AG04450 (cell line): ENCODE results near the gene C10orf62. TPM values are rescaled to one million over a fixed set of nuclear protein-coding genes. Genes with fewer than 3 reads are reported as not detected.

Source experiments
- CTCF ChIA-PET: fragments of 300-600, 350-600 bp; formaldehyde crosslinking; extraction: SDS; loops from one replicate; lab custom pipeline; 2022; ENCODE audit warnings: antibody characterized with exemption, inconsistent platforms; lab: Charles Lee
- POLR2A ChIA-PET: fragments of 350-600 bp; formaldehyde crosslinking; extraction: SDS; loops from one replicate; lab custom pipeline; 2021; ENCODE audit warnings: antibody characterized with exemption, inconsistent platforms; lab: Yijun Ruan, JAX
- DNase-seq: peaks from one replicate; pipeline ENCODE4 v3.0.0-alpha.2; 2011; ENCODE audit warnings: low read depth, low spot score
- H3K27ac ChIP-seq: one replicate; pipeline ENCODE4 v1.5.1; 2012; ENCODE audit warnings: low read depth, low read length, control low read depth
- H3K27me3 ChIP-seq: one replicate; pipeline ENCODE4 v1.6.0; 2012; ENCODE audit warnings: low read length; ENCODE audit not compliant: control insufficient read depth, insufficient read depth
- H3K4me3 ChIP-seq: 2 replicates; pipeline ENCODE4 v1.5.1; 2011; ENCODE audit warnings: mild to moderate bottlenecking, low read depth, low read length, control low read depth
- H3K9me3 ChIP-seq: 2 replicates; pipeline ENCODE4 v1.5.1; 2012; ENCODE audit warnings: low read length; ENCODE audit not compliant: control insufficient read depth, insufficient read depth
- polyA plus RNA-seq: library from polyadenylated mRNA; depleted of rRNA; stranded (reverse); fragments of >200 nt; gene quantifications from 2 replicates; pipeline ENCODE4 v1.2.3, GENCODE V29; 2011
- TF ChIP-seq, protein P1 (sequence below): IDR thresholded peaks from 2 replicates; pipeline ENCODE4 v1.5.1; 2011; ENCODE audit warnings: low read depth, low read length, control low read depth, inconsistent platforms

The C10orf62 gene
- polyA plus RNA-seq, 1 experiment = not detected

DNA sequence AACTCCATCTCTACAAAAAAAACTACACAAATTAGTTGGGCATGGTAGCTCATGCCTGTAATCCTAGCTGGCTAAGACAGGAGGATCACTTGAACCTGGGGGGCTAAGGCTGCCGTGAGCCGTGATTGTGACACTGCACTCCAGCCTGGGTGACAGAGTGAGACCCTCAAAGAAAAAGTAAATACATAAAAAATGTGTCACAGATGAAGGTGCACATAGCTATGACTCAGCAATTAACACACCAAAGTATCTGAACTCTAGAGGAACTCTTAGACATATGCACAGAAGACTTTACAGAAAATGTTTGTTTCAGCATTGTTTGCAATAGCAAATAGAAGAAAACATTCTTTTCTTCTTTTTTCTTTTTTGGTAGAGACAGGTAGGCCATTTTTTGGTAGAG, 8.3 kb downstream of the C10orf62 start:
- TF ChIP-seq, protein P1, sequence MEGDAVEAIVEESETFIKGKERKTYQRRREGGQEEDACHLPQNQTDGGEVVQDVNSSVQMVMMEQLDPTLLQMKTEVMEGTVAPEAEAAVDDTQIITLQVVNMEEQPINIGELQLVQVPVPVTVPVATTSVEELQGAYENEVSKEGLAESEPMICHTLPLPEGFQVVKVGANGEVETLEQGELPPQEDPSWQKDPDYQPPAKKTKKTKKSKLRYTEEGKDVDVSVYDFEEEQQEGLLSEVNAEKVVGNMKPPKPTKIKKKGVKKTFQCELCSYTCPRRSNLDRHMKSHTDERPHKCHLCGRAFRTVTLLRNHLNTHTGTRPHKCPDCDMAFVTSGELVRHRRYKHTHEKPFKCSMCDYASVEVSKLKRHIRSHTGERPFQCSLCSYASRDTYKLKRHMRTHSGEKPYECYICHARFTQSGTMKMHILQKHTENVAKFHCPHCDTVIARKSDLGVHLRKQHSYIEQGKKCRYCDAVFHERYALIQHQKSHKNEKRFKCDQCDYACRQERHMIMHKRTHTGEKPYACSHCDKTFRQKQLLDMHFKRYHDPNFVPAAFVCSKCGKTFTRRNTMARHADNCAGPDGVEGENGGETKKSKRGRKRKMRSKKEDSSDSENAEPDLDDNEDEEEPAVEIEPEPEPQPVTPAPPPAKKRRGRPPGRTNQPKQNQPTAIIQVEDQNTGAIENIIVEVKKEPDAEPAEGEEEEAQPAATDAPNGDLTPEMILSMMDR = no peak
- no peak overlapping the region for H3K27ac ChIP-seq
- no peaks in the 10 kb centered on the region; the same call in 1 of the 2 replicates for H3K9me3 ChIP-seq
- CTCF ChIA-PET = interaction anchor here (1.0 kb wide), 1 partner anchor 25 kb away, joined by 4 read pairs; the partner anchor contains the start of gene ANKRD2
- no peaks in the 10 kb centered on the region for H3K27me3 ChIP-seq
- POLR2A ChIA-PET = no interaction called here
- DNase-seq = no peak
- no peak overlapping the region for H3K4me3 ChIP-seq

DNA sequence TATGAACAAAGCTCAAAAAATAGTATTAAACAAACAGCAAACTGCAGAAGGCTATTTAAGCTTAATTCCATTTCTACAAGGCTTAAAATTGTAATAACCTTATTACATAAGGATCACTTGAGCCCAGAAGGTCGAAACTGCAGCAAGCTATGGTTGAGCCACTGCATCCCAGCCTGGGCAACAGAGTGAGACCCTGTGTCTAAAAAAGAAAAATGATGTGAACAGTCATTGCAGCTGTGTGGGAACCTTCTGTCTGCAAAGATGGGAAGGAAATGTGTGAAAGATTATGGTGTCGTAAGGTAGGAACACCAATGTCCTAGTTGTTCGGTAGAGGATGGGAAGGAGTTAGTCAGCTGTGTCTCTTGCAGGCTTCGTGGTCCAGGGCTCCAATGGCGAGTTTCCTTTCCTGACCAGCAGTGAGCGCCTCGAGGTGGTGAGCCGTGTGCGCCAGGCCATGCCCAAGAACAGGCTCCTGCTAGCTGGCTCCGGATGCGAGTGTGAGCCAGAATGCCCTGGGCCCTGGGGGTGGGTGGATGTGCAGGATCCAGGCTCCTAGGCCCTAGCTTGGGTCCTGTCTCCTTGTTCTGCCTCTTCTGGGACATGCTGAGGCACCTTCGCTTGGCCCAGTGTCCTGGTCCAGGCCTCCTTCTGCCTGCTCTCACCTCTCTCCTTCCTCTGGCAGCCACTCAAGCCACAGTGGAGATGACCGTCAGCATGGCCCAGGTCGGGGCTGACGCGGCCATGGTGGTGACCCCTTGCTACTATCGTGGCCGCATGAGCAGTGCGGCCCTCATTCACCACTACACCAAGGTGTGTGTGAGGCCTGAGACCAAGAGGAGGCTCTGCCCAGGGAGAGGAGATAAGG, 9.1 kb downstream of the C10orf62 start:
- ChIA-PET POLR2A (no interaction called here), CTCF (interaction anchor here (1.0 to 1.6 kb wide), 2 partner anchors 13 to 26 kb away, joined by 4 to 5 read pairs; partner anchors contain the start of gene ANKRD2)
- H3K27ac ChIP-seq = no peak overlapping the region
- H3K9me3 ChIP-seq = no peaks in the 10 kb centered on the region; the same call in 1 of the 2 replicates
- TF ChIP-seq, protein P1 = no peak
- DNase-seq = no peak
- H3K4me3 ChIP-seq = no peak overlapping the region
- H3K27me3 ChIP-seq = no peaks in the 10 kb centered on the region

DNA sequence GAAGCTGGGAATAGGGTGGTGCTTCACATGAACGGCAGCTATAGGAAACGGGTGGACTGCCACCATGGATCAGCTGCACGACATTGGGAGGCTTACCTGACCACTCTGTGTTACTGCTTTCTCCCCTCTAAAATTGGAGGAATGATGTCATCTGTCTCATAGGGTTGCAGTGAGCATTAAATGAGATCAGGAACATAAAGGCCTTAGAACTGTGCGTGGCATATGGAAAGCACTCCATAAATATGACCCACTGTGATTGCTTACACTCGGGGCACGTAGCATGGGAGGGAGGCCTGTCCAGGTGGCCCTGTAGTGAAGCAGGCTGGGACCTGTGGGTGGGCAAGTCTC, 9.7 kb downstream of the C10orf62 start:
- H3K27me3 ChIP-seq = no peaks in the 10 kb centered on the region
- H3K4me3 ChIP-seq = no peak overlapping the region
- no peak for DNase-seq
- ChIA-PET POLR2A (no interaction called here), CTCF (interaction anchor here (0.5 to 1.6 kb wide), 2 partner anchors 13 to 196 kb away, joined by 3 to 5 read pairs; no protein-coding TSS in a partner anchor)
- TF ChIP-seq, protein P1 = no peak
- H3K27ac ChIP-seq = no peak overlapping the region
- H3K9me3 ChIP-seq = no peaks in the 10 kb centered on the region; the same call in 1 of the 2 replicates

DNA sequence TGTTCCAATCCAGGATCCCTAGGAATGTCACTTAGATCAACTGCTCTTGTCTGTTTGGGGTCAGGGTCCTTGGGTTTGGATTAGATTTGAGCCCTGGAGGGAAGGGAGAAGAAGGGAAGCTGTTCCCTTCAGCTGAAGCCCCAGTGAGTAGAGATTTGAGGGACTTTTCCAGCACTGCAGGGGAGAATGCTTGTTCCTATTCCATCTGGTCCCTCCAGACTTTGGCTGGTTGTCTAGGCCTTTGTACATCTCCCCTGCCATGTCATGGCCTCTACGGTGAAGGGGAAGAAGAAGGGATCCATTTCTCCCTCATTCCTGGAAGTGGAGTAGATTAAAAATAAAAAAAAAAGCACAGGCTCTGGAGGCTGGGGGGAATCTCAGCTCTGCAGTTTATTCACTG, 11.1 kb downstream of the C10orf62 start:
- CTCF ChIA-PET = no interaction called here
- TF ChIP-seq, protein P1 = no peak
- no peaks in the 10 kb centered on the region; the same call in 1 of the 2 replicates for H3K9me3 ChIP-seq
- no peak overlapping the region for H3K4me3 ChIP-seq
- H3K27ac ChIP-seq = no peak overlapping the region
- POLR2A ChIA-PET = no interaction called here
- H3K27me3 ChIP-seq = no peaks in the 10 kb centered on the region
- no peak for DNase-seq
